Gastrocnemius medialis (tissue), 4 donors: ENCODE data around the gene FGF1. TPM values are rescaled to one million over a fixed set of nuclear protein-coding genes. Genes with fewer than 3 reads are reported as not detected.

Source experiments
- ATAC-seq, 2 donors: fragments of 150-250 bp; one replicate each; pipeline ENCODE4 v1.9.1; 2016
- DNase-seq, 2 donors: peaks; one replicate each; pipeline ENCODE4 v3.0.0-alpha.2; 2019
- H3K27ac ChIP-seq, 4 donors: fragments of 200-600 bp; sonication (generic); 1 replicate in 1 of 4; 2 replicates in 3 of 4; pipeline ENCODE4 v1.5.1; 2016 to 2018; ENCODE audit warnings: mild to moderate bottlenecking in 2 of 4, moderate library complexity in 1 of 4
- H3K27me3 ChIP-seq, 3 donors: fragments of 200-600 bp; sonication (generic) in 2 of 3; 1 replicate in 1 of 3; 2 replicates in 2 of 3; pipeline versions ENCODE4 v1.5.1 to v1.6.0; 2016 to 2019; ENCODE audit warnings: mild to moderate bottlenecking in 1 of 3, moderate library complexity in 1 of 3
- H3K36me3 ChIP-seq, 2 donors: fragments of 200-600 bp; sonication (generic) in 1 of 2; one replicate each; pipeline ENCODE4 v1.5.1; 2017 to 2018
- H3K4me1 ChIP-seq, 2 donors: fragments of 200-600 bp; sonication (generic) in 1 of 2; one replicate each; pipeline ENCODE4 v1.5.1; 2016 to 2017; ENCODE audit warnings: mild to moderate bottlenecking in 2 of 2
- H3K4me3 ChIP-seq, 4 donors: fragments of 200-600 bp; sonication (generic) in 3 of 4; 1 replicate in 1 of 4; 2 replicates in 3 of 4; pipeline ENCODE4 v1.5.1; 2016 to 2019; ENCODE audit warnings: mild to moderate bottlenecking in 2 of 4
- H3K9me3 ChIP-seq, 3 donors: fragments of 200-600 bp; sonication (generic) in 2 of 3; 1 replicate in 1 of 3; 2 replicates in 2 of 3; pipeline ENCODE4 v1.5.1; 2016 to 2019
- CTCF ChIP-seq, 5 experiments: fragments of 450-650 bp in 3 of 5; fragments of 200-600 bp in 2 of 5; sonication (generic) in 2 of 5; IDR thresholded peaks in 4 of 5; conservative IDR thresholded peaks in 1 of 5; 1 replicate in 4 of 5; 2 replicates in 1 of 5; pipeline ENCODE4 v1.5.1; 2016 to 2019; ENCODE audit warnings: antibody characterized with exemption in 5 of 5, mild to moderate bottlenecking in 3 of 5, moderate library complexity in 3 of 5
- POLR2A ChIP-seq, 2 donors: fragments of 450-650 bp; IDR thresholded peaks; one replicate each; pipeline ENCODE4 v1.6.1; 2017; ENCODE audit warnings: antibody characterized with exemption in 2 of 2, mild to moderate bottlenecking in 2 of 2, moderate library complexity in 2 of 2
- in situ Hi-C, 4 donors: fragments of 200-750 bp; cut with MboI; loops; one replicate each; pipeline versions ENCODE4 v1.15.0 to v1.8.0; 2017; ENCODE audit warnings: low sequenced_read_pairs in 4 of 4
- intact Hi-C: fragments of 100-400 bp; cut with DNase I; formaldehyde crosslinking; loops from one replicate; pipeline ENCODE4 v1.15.1; 2023; ENCODE audit warnings: low total_unique reads
- total RNA-seq, 4 donors: library from RNA; depleted of rRNA; stranded (reverse); fragments of >200 nt; gene quantifications; one replicate each; pipeline versions ENCODE4 v1.1.0 to v1.2.3, GENCODE V29; 2016

FGF1 gene
- total RNA-seq, 4 donors from 2014 or later = 0.41 to 2.1 (median 1.2) TPM

DNA sequence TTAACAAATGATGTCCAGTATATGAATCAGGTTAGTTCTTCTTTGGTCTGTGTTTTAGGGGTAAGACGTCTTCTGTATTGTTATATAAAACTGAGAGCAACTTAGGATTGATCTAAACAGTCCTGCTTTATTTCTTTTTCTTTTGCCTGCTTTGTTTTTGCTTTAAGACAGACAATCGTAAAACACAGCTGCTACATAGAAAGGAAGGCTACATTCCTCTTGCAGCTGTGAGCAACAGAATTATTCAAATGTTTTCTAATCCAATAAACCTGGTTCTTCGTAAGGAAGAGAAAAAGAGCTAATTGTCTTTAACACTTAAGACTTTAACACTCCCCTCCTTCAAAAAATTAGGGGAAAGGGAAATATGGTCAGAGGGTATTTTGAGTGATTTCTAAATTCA is 14.6 kb downstream of the FGF1 start:
- Histone ChIP-seq H3K4me1 (peaks cover 0 to 2% of the 10 kb centered on the region in 2 donors), H3K36me3 (no peaks in the 10 kb centered on the region), H3K27ac (no peak overlapping the region), H3K4me3 (no peak overlapping the region), H3K27me3 (no peaks in the 10 kb centered on the region), H3K9me3 (no peaks in the 10 kb centered on the region)
- in situ Hi-C loops (no loop called here), intact Hi-C loops (no loop called here)
- TF ChIP-seq POLR2A (IDR thresholded peaks at IDR 0.05) (no peak), CTCF (IDR thresholded peaks at IDR 0.05 in 4 of 5, conservative IDR thresholded peaks at IDR 0.05 in 1 of 5) (no peak)
- no peak for ATAC-seq
- DNase-seq = no peak

DNA sequence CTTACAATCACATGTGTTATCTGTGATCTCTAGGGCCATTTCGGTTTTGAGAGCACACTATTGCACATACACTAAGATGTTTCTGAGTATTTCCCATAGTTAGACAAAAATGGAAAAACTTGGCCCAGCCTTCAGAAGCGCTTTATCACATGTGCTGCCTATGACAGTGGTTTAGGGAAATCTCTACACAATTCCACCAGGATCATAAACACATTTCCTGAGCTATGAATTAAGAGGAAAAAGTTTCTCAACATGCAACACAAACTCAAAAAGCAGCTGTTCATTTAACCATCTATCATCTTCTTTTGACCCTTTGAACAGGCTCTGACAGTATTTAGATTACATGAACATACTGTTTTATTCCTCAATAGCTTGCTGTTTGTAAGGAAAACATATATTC is 15.1 kb downstream of the FGF1 start:
- H3K27ac ChIP-seq = no peak overlapping the region
- intact Hi-C loops (no loop called here), in situ Hi-C loops (no loop called here)
- no peak for TF ChIP-seq POLR2A (IDR thresholded peaks at IDR 0.05)
- no peak for TF ChIP-seq CTCF (IDR thresholded peaks at IDR 0.05 in 4 of 5, conservative IDR thresholded peaks at IDR 0.05 in 1 of 5)
- H3K4me1 ChIP-seq = peaks cover 0 to 2% of the 10 kb centered on the region in 2 donors
- no peaks in the 10 kb centered on the region for H3K36me3 ChIP-seq
- no peak overlapping the region for H3K4me3 ChIP-seq
- H3K9me3 ChIP-seq = no peaks in the 10 kb centered on the region
- no peak for DNase-seq
- ATAC-seq = no peak
- no peaks in the 10 kb centered on the region for H3K27me3 ChIP-seq

DNA sequence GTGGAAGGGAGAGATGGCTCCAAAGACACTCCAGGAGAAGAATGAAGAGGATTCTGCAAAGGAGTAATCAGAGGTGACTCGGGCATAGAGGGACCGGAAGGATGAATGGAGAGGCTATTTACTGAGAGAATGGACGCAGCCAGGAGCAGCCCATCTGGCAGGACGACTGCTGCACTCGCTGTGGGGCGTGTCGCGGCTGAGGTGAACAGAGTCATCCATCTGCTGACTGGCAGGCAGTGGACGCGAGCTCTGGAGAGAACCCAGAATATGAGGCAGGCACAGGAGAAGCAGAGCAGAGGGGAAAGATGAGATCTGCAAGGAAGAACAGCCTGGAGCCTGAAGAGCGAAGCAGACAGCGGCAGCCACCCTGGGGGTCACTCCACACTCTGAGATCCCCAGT is 16.4 kb downstream of the FGF1 start:
- no peaks in the 10 kb centered on the region for H3K36me3 ChIP-seq
- no peak overlapping the region for H3K27ac ChIP-seq
- in situ Hi-C loops (no loop called here), intact Hi-C loops (no loop called here)
- no peaks in the 10 kb centered on the region for H3K27me3 ChIP-seq
- no peak for TF ChIP-seq POLR2A (IDR thresholded peaks at IDR 0.05)
- TF ChIP-seq CTCF (IDR thresholded peaks at IDR 0.05 in 4 of 5, conservative IDR thresholded peaks at IDR 0.05 in 1 of 5) = no peak
- H3K4me3 ChIP-seq = no peak overlapping the region
- DNase-seq (no peak), ATAC-seq (no peak)
- peaks cover 0 to 2% of the 10 kb centered on the region in 2 donors for H3K4me1 ChIP-seq
- no peaks in the 10 kb centered on the region for H3K9me3 ChIP-seq

DNA sequence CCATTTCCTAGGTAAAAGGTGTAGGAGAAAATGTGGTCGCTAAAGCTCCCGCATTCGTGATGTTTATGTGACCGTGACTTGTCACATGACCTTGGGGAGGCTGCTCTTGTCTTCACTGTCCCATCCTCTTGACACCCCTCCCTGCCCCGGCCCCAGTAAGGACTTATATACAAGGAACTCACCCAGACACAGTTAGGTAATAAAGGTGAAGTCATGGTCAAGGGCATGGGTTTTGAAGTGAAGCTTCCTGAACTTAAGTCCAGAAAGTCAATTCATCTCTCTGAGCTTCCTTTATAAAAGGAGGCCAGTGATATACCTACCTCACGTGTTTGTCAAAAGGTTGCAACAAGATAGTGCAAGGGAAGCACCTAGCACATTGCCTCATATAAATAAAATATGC is 17.6 kb downstream of the FGF1 start:
- H3K36me3 ChIP-seq = no peaks in the 10 kb centered on the region
- no peaks in the 10 kb centered on the region for H3K4me1 ChIP-seq
- H3K9me3 ChIP-seq = no peaks in the 10 kb centered on the region
- ATAC-seq (no peak), DNase-seq (no peak)
- in situ Hi-C loops (no loop called here), intact Hi-C loops (no loop called here)
- no peak overlapping the region for H3K27ac ChIP-seq
- TF ChIP-seq CTCF (IDR thresholded peaks at IDR 0.05 in 4 of 5, conservative IDR thresholded peaks at IDR 0.05 in 1 of 5) (no peak), POLR2A (IDR thresholded peaks at IDR 0.05) (no peak)
- H3K4me3 ChIP-seq = no peak overlapping the region
- H3K27me3 ChIP-seq = no peaks in the 10 kb centered on the region

GRCh38 chr5:142667831-142668230 is 18.1 kb downstream of the FGF1 start:
- no peak for ATAC-seq
- in situ Hi-C loops (no loop called here), intact Hi-C loops (no loop called here)
- Histone ChIP-seq H3K27ac (no peak overlapping the region), H3K4me3 (no peak overlapping the region), H3K9me3 (no peaks in the 10 kb centered on the region), H3K36me3 (no peaks in the 10 kb centered on the region), H3K27me3 (no peaks in the 10 kb centered on the region), H3K4me1 (no peaks in the 10 kb centered on the region)
- no peak for TF ChIP-seq CTCF (IDR thresholded peaks at IDR 0.05 in 4 of 5, conservative IDR thresholded peaks at IDR 0.05 in 1 of 5)
- TF ChIP-seq POLR2A (IDR thresholded peaks at IDR 0.05) = no peak
- no peak for DNase-seq
